GM12878 (cell line): Measurements from ENCODE around the gene ARL4D. TPM values are rescaled to one million over a fixed set of nuclear protein-coding genes. Genes with fewer than 3 reads are reported as not detected.

Experiments
- BCLAF1 ChIP-seq: fragments of 450-650 bp; IDR thresholded peaks from 2 replicates; pipeline ENCODE4 v1.6.1; 2017; ENCODE audit warnings: antibody characterized with exemption, mild to moderate bottlenecking, moderate library complexity
- E2F4 ChIP-seq: IDR thresholded peaks from 2 replicates; pipeline ENCODE4 v1.6.1; 2012; ENCODE audit warnings: low read depth, low read length, improper control_type of control experiment
- GATAD2B ChIP-seq: fragments of 450-650 bp; conservative IDR thresholded peaks from 2 replicates; pipeline ENCODE4 v1.6.1; 2017; ENCODE audit warnings: low read depth, mild to moderate bottlenecking, moderate library complexity
- IKZF2 ChIP-seq, 2 experiments: fragments of 450-650 bp; IDR thresholded peaks; 2 replicates each; pipeline ENCODE4 v1.6.1; 2017; ENCODE audit warnings: mild to moderate bottlenecking in 2 of 2, moderate library complexity in 2 of 2
- IRF5 ChIP-seq: fragments of 450-650 bp; IDR thresholded peaks from 2 replicates; pipeline ENCODE4 v1.6.1; 2017; ENCODE audit warnings: borderline replicate concordance
- NR2C2 ChIP-seq: IDR thresholded peaks from 2 replicates; pipeline ENCODE4 v1.6.1; 2011; ENCODE audit warnings: borderline replicate concordance, low read depth; ENCODE audit not compliant: control insufficient read depth, insufficient read length
- NR2F1 ChIP-seq: fragments of 450-650 bp; conservative IDR thresholded peaks from 2 replicates; pipeline ENCODE4 v1.6.1; 2017; ENCODE audit warnings: mild to moderate bottlenecking
- POLR2AphosphoS5 ChIP-seq: IDR thresholded peaks from 2 replicates; pipeline ENCODE4 v1.6.1; 2011; ENCODE audit warnings: mild to moderate bottlenecking, low read length, inconsistent platforms
- RELB ChIP-seq: fragments of 450-650 bp; IDR thresholded peaks from 2 replicates; pipeline ENCODE4 v1.6.1; 2017; ENCODE audit warnings: low read depth, mild to moderate bottlenecking, moderate library complexity
- SP1 ChIP-seq: IDR thresholded peaks from one replicate; pipeline ENCODE4 v1.6.1; 2011; ENCODE audit warnings: low read depth, low read length
- WRNIP1 ChIP-seq: IDR thresholded peaks from 2 replicates; pipeline ENCODE4 v1.6.1; 2011; ENCODE audit warnings: low read depth, low read length, improper control_type of control experiment, borderline replicate concordance
- ZBTB11 ChIP-seq: fragments of 450-650 bp; formaldehyde crosslinking; IDR thresholded peaks from 2 replicates; pipeline ENCODE4 v1.5.0; 2022; ENCODE audit warnings: mild to moderate bottlenecking, missing genetic modification characterization
- ZBTB4 ChIP-seq: fragments of 450-650 bp; formaldehyde crosslinking; IDR thresholded peaks from 2 replicates; pipeline ENCODE4 v1.4.0; 2022; ENCODE audit warnings: mild to moderate bottlenecking, moderate library complexity
- polyA plus RNA-seq, 11 experiments: library from polyadenylated mRNA; depleted of rRNA in 4 of 11; unstranded in 6 of 11; stranded (reverse) in 5 of 11; fragments of >200 nt; fragmentation: Nextera tagmentation in 4 of 11; fragmentation: Illumina TruSeq in 1 of 11; extraction: Ambion mirVana in 4 of 11; extraction: Trizol in 1 of 11; gene quantifications; 1 replicate in 1 of 11; 2 replicates in 10 of 11; pipeline versions ENCODE4 v1.2.1 to v1.2.3, GENCODE V29; 2011 to 2016; ENCODE audit warnings: inconsistent platforms in 2 of 11, missing spikeins in 2 of 11, low read depth in 1 of 11
- total RNA-seq, 4 experiments: library from RNA; depleted of rRNA in 3 of 4; stranded (reverse); fragments of >200 nt in 3 of 4; fragmentation: Illumina TruSeq in 1 of 4; extraction: Trizol in 1 of 4; gene quantifications; 2 replicates each; pipeline versions ENCODE4 v1.2.1 to v1.2.3, GENCODE V29; 2013 to 2021

ARL4D gene
- total and polyA plus RNA-seq, 10 of the 15 experiments (the other 5 are each of a cell fraction or from before 2014, with no cell fraction given) = 0.10 to 1.5 (median 0.75) TPM

GRCh38 chr17:43388359-43389045 lies 10.3 kb upstream of the ARL4D start (continued):
- TF ChIP-seq ZBTB4 (CRISPR knock-in tag) (no peak), ZBTB11 (CRISPR knock-in tag) (no peak), WRNIP1 (no peak), RELB (0 out of 2 replicates have a peak, but pooled peaks have one; percentile 26), BCLAF1 (no peak), IKZF2 (IDR thresholded peaks at IDR 0.05) (peak in 1 of 2 experiments; percentile 42; a peak in 2 of 4 replicates), POLR2AphosphoS5 (peak; percentile 59), SP1 (no peak), E2F4 (no peak), IRF5 (no peak), GATAD2B (peak; percentile 48; the same call in 1 of the 2 replicates), NR2F1 (no peak), NR2C2 (no peak)
